Mesenchymal stem cell (in vitro differentiated cells and primary cell): ENCODE results near the gene C1QTNF7.

Experiments used
- DNase-seq: peaks from one replicate; pipeline ENCODE4 v3.0.0-alpha.2; 2013
- H2AFZ ChIP-seq: one replicate; pipeline ENCODE4 v1.6.1; 2013; ENCODE audit warnings: low read depth, mild to moderate bottlenecking, control low read depth, inconsistent platforms, low read length, moderate library complexity
- H2AK5ac ChIP-seq: 2 replicates; pipeline ENCODE4 v1.6.1; 2013; ENCODE audit warnings: low read length, moderate library complexity, mild to moderate bottlenecking, inconsistent platforms; ENCODE audit not compliant: severe bottlenecking
- H2BK120ac ChIP-seq: one replicate; pipeline ENCODE4 v1.6.1; 2013; ENCODE audit warnings: low read depth, mild to moderate bottlenecking, inconsistent platforms, low read length, moderate library complexity
- H2BK12ac ChIP-seq, 2 experiments: one replicate each; pipeline ENCODE4 v1.6.1; 2013; ENCODE audit warnings: inconsistent platforms in 2 of 2, low read length in 2 of 2, mild to moderate bottlenecking in 2 of 2, moderate library complexity in 2 of 2, control low read depth in 1 of 2
- H2BK15ac ChIP-seq: one replicate; pipeline ENCODE4 v1.6.1; 2013; ENCODE audit warnings: mild to moderate bottlenecking, low read depth, inconsistent platforms; ENCODE audit not compliant: poor library complexity, severe bottlenecking
- H2BK5ac ChIP-seq: 2 replicates; pipeline ENCODE4 v1.6.1; 2013; ENCODE audit warnings: low read depth, mild to moderate bottlenecking, low read length, control low read depth, inconsistent platforms; ENCODE audit not compliant: poor library complexity, severe bottlenecking
- H3K14ac ChIP-seq, 2 experiments: one replicate each; pipeline ENCODE4 v1.6.1; 2013; ENCODE audit warnings: inconsistent platforms in 2 of 2, low read length in 2 of 2, control low read depth in 1 of 2, mild to moderate bottlenecking in 1 of 2, moderate library complexity in 1 of 2
- H3K18ac ChIP-seq, 2 experiments: one replicate each; pipeline ENCODE4 v1.6.1; 2013; ENCODE audit warnings: inconsistent platforms in 2 of 2, low read length in 2 of 2, control low read depth in 1 of 2, low read depth in 1 of 2, mild to moderate bottlenecking in 1 of 2
- H3K23ac ChIP-seq, 2 experiments: one replicate each; pipeline ENCODE4 v1.6.1; 2013; ENCODE audit warnings: inconsistent platforms in 2 of 2, low read length in 2 of 2, mild to moderate bottlenecking in 2 of 2, moderate library complexity in 2 of 2, control low read depth in 1 of 2
- H3K27ac ChIP-seq: 2 replicates; pipeline ENCODE4 v1.5.1; 2013; ENCODE audit warnings: mild to moderate bottlenecking, moderate library complexity, low read length, control low read depth, inconsistent platforms; ENCODE audit not compliant: poor library complexity, severe bottlenecking
- H3K27me3 ChIP-seq, 2 experiments: 2 replicates each; pipeline versions ENCODE4 v1.6.1 to v1.7.0; 2013; ENCODE audit warnings: low read length in 2 of 2, mild to moderate bottlenecking in 2 of 2, moderate library complexity in 2 of 2, control low read depth in 1 of 2, inconsistent platforms in 1 of 2; ENCODE audit not compliant: control insufficient read depth in 1 of 2, insufficient read depth in 1 of 2
- H3K36me3 ChIP-seq, 2 experiments: 2 replicates each; pipeline versions ENCODE4 v1.6.1 to v1.7.0; 2013; ENCODE audit warnings: low read length in 2 of 2, control low read depth in 1 of 2, inconsistent platforms in 1 of 2, low read depth in 1 of 2, mild to moderate bottlenecking in 1 of 2; ENCODE audit not compliant: insufficient read depth in 2 of 2, control insufficient read depth in 1 of 2
- H3K4ac ChIP-seq, 2 experiments: one replicate each; pipeline ENCODE4 v1.6.1; 2013; ENCODE audit warnings: inconsistent platforms in 2 of 2, low read length in 2 of 2, mild to moderate bottlenecking in 2 of 2, moderate library complexity in 2 of 2, control low read depth in 1 of 2, low read depth in 1 of 2
- H3K4me1 ChIP-seq: 2 replicates; pipeline ENCODE4 v1.6.1; 2013; ENCODE audit warnings: low read depth, low read length, control low read depth; ENCODE audit not compliant: control insufficient read depth, insufficient read depth
- H3K4me2 ChIP-seq: 2 replicates; pipeline ENCODE4 v1.6.1; 2013; ENCODE audit warnings: low read length, mild to moderate bottlenecking, inconsistent platforms; ENCODE audit not compliant: poor library complexity, severe bottlenecking
- H3K4me3 ChIP-seq, 2 experiments: 2 replicates each; pipeline versions ENCODE4 v1.5.1 to v1.7.0; 2013; ENCODE audit warnings: low read length in 2 of 2, mild to moderate bottlenecking in 2 of 2, control low read depth in 1 of 2, low read depth in 1 of 2; ENCODE audit not compliant: insufficient read depth in 1 of 2
- H3K79me1 ChIP-seq: replicated peaks from 2 replicates; pipeline ENCODE4 v1.6.1; 2013; ENCODE audit warnings: mild to moderate bottlenecking, control low read depth, low read length, inconsistent platforms; ENCODE audit not compliant: poor library complexity, severe bottlenecking
- H3K9ac ChIP-seq: 2 replicates; pipeline ENCODE4 v1.7.0; 2013; ENCODE audit warnings: mild to moderate bottlenecking, low read length, moderate library complexity
- H3K9me3 ChIP-seq: 2 replicates; pipeline ENCODE4 v1.7.0; 2013; ENCODE audit warnings: mild to moderate bottlenecking, low read length; ENCODE audit not compliant: control insufficient read depth
- H4K8ac ChIP-seq: one replicate; pipeline ENCODE4 v1.6.1; 2013; ENCODE audit warnings: inconsistent platforms, mild to moderate bottlenecking, low read length, moderate library complexity
- H4K91ac ChIP-seq: one replicate; pipeline ENCODE4 v1.6.1; 2013; ENCODE audit warnings: mild to moderate bottlenecking, low read length, inconsistent platforms
- WGBS: methylation state at CpG from one replicate; pipeline ENCODE4 v1.1.7; 2013; ENCODE audit warnings: mixed read lengths; 5-methylcytosine and 5-hydroxymethylcytosine counted together

The C1QTNF7 gene

DNA sequence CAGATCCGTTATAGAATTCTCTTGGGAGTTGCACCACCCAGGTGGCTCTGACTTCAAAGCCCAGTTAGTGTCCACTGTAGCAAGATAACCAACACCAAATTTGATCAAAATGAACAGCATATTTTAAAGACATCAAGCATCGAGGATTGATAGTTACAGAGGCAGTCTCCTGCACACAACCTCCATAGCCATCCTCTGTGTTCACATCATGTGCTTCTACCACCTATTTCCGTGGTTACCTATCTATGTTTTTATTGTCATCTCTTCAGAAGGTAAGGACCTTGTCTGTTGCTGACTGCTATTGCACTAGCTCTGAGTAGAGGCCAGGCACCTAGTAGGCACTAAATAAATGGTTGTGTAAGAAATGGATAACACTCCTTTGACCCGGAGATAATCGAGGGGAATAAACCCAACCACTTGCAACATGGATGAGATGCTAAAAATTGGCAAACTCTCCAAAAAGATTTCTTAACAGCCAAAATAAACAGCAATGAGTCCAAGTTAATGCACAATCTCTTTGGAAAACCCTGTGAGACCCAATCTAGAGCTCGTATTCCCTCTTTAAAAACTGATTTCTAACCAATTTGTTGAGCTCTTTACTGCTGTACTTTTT lies 14.7 kb upstream of the C1QTNF7 start:
- no peak overlapping the region for H3K4me3 ChIP-seq
- H3K27me3 ChIP-seq = no peaks in the 10 kb centered on the region
- no peak overlapping the region for H2BK15ac ChIP-seq
- H2AK5ac ChIP-seq = no peak overlapping the region
- no peak overlapping the region for H3K27ac ChIP-seq
- H4K8ac ChIP-seq = no peak overlapping the region
- peak overlapping the region in 1 of 2 experiments; percentile 42 for H3K18ac ChIP-seq
- H3K9ac ChIP-seq = no peak overlapping the region
- no peaks in the 10 kb centered on the region for H3K4me1 ChIP-seq
- no peak overlapping the region for H3K14ac ChIP-seq
- WGBS = 97% methylated on average over 6 of the region's 6 CpGs
- H2BK120ac ChIP-seq = no peak overlapping the region
- no peaks in the 10 kb centered on the region for H3K36me3 ChIP-seq
- H2BK12ac ChIP-seq = peak overlapping the region; percentile 40 to 43
- no peaks in the 10 kb centered on the region for H3K9me3 ChIP-seq
- peak overlapping the region; percentile 54 to 59 for H3K4ac ChIP-seq
- H3K4me2 ChIP-seq = no peak overlapping the region
- no peak overlapping the region for H2BK5ac ChIP-seq
- no peak overlapping the region for H2AFZ ChIP-seq
- H3K23ac ChIP-seq = no peak overlapping the region
- DNase-seq = no peak
- H3K79me1 ChIP-seq = no peaks in the 10 kb centered on the region
- H4K91ac ChIP-seq = peak overlapping the region; percentile 2

DNA sequence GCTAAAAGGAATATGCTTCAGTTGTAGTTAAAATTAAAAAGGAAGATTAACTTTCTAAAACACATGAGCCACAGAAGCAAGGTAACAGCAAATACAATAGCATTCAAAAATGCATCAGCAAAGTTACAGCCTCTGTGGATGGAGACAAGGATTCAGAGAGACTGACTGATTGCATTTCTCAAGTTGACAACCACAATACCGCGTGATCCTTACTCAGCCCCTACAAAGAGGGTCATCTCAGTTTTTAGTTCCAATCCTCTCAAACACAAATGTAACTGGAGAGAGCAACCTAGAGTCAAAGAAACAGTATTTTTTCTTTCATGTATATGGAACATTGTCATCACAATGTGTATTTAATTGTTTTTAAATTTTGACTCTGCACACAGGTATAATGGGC lies 14.2 kb upstream of the C1QTNF7 start:
- Histone ChIP-seq H3K79me1 (no peaks in the 10 kb centered on the region), H3K4me2 (no peak overlapping the region), H3K4me3 (no peak overlapping the region), H2AK5ac (no peak overlapping the region), H3K36me3 (no peaks in the 10 kb centered on the region), H4K8ac (no peak overlapping the region), H3K4ac (no peak overlapping the region), H2BK120ac (no peak overlapping the region), H2BK15ac (no peak overlapping the region), H3K4me1 (no peaks in the 10 kb centered on the region), H3K9ac (peak overlapping the region; percentile 38), H4K91ac (no peak overlapping the region), H3K18ac (no peak overlapping the region), H2BK12ac (no peak overlapping the region), H3K27me3 (no peaks in the 10 kb centered on the region), H3K23ac (no peak overlapping the region), H2BK5ac (no peak overlapping the region), H3K27ac (no peak overlapping the region), H3K14ac (no peak overlapping the region), H2AFZ (no peak overlapping the region), H3K9me3 (no peaks in the 10 kb centered on the region)
- DNase-seq = no peak
- 88% methylated on average over 2 of the region's 2 CpGs for WGBS

DNA sequence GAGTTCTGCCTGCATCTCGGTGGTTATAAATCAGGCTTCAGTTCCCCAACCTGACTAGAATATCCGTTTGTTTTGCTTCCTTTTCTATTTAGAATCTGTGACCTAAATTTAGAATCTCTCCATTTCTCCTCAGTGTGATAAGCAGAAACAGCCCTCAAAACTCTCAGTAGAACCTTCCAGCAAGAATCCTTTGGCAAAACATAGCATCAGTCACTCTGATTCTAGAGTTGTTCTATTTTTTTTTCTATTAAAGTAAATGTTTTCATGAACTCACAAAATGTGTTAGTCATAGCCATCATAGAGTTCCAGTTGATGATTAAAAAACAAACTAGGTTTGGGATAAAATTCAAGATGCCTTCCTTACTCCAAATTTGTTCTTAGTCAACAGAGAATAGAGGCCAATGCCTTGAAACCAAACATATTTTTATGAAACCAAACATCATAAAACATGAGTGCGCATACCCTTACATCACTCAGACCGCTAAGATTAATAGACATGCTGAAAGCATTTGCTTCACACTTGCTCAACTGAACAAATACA lies 13.2 kb upstream of the C1QTNF7 start:
- H3K36me3 ChIP-seq = no peaks in the 10 kb centered on the region
- H2AK5ac ChIP-seq = no peak overlapping the region
- WGBS = 50% methylated on average over 4 of the region's 4 CpGs
- no peak overlapping the region for H2BK120ac ChIP-seq
- H3K9me3 ChIP-seq = no peaks in the 10 kb centered on the region
- H3K4ac ChIP-seq = no peak overlapping the region
- no peaks in the 10 kb centered on the region for H3K27me3 ChIP-seq
- no peak overlapping the region for H3K4me3 ChIP-seq
- no peak overlapping the region for H3K18ac ChIP-seq
- H3K4me2 ChIP-seq = no peak overlapping the region
- H2BK15ac ChIP-seq = no peak overlapping the region
- no peak overlapping the region for H3K14ac ChIP-seq
- H3K4me1 ChIP-seq = no peaks in the 10 kb centered on the region
- no peak overlapping the region for H4K8ac ChIP-seq
- H3K79me1 ChIP-seq = no peaks in the 10 kb centered on the region
- H3K23ac ChIP-seq = no peak overlapping the region
- DNase-seq = no peak
- H3K27ac ChIP-seq = no peak overlapping the region
- H2BK5ac ChIP-seq = no peak overlapping the region
- no peak overlapping the region for H4K91ac ChIP-seq
- H2AFZ ChIP-seq = no peak overlapping the region
- no peak overlapping the region for H2BK12ac ChIP-seq
- peak overlapping the region; percentile 38 for H3K9ac ChIP-seq

DNA sequence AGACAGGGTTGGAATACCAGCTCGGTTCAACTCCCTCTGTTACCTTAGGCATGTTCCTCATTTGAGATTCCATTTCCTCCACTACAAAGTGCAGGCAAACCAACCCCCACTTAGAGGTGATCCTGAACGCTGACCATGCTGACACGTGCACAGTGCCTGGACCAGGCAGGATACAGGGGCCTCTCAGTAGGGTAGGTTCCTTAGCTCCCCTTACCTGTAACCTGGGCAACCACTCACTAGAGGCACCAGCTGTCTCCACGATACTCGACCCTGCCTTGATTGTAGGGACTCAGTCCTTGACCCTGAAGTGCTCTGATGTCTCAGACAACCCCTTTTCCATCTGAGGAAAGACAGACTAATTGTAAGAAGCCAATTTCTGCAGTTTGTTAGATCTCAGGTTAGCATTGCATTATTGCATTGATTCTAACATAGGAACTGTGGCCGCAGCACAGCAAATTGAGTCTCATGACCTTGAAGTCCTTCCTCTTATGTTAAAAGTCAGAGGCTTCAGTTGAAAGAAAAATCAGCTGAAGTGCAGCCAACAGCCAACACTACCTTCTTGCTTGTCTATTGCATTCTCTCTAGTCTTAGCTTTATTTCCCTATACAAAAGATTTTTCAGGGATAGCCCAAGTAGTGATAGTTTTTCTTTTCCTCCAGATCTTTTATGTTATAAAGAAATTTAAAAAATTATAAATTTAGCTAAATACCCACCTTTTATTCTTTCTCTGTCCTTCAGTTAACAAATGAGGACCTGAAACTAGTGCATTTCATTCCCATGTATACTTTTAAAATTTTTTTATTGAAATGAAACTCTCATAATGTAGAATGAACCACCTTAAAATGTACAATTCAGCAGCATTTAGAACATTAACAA lies 11.2 kb upstream of the C1QTNF7 start:
- Histone ChIP-seq H3K4me1 (no peaks in the 10 kb centered on the region), H3K4me2 (no peak overlapping the region), H2BK15ac (peak overlapping the region; percentile 3), H3K36me3 (no peaks in the 10 kb centered on the region), H3K4ac (peak overlapping the region in 1 of 2 experiments; percentile 65), H3K18ac (no peak overlapping the region), H2AK5ac (no peak overlapping the region), H3K9ac (no peak overlapping the region), H3K23ac (no peak overlapping the region), H4K91ac (peak overlapping the region; percentile 5), H3K14ac (no peak overlapping the region), H3K27me3 (no peaks in the 10 kb centered on the region), H3K79me1 (no peaks in the 10 kb centered on the region), H3K4me3 (no peak overlapping the region), H2AFZ (no peak overlapping the region), H2BK5ac (no peak overlapping the region), H2BK12ac (peak overlapping the region; percentile 3 to 82), H4K8ac (no peak overlapping the region), H2BK120ac (no peak overlapping the region), H3K9me3 (no peaks in the 10 kb centered on the region), H3K27ac (no peak overlapping the region)
- no peak for DNase-seq
- WGBS = 67% methylated on average over 6 of the region's 6 CpGs
